HG03280 (cell line): ENCODE measurements around the gene INAFM2.

Source experiments
- ATAC-seq: cut with Tn5 transposase; IDR thresholded peaks from one replicate; pipeline ENCODE4 v1.9.1; 2021; ENCODE audit warnings: mild to moderate bottlenecking, moderate library complexity; ENCODE audit not compliant: unreplicated experiment

Gene INAFM2

GRCh38 chr15:40305281-40305680 lies 18.2 kb upstream of the INAFM2 start:
- ATAC-seq: no peak

- no peak for ATAC-seq
These were observed 17.1 kb upstream of the INAFM2 start for GRCh38 chr15:40306371-40306770.

DNA sequence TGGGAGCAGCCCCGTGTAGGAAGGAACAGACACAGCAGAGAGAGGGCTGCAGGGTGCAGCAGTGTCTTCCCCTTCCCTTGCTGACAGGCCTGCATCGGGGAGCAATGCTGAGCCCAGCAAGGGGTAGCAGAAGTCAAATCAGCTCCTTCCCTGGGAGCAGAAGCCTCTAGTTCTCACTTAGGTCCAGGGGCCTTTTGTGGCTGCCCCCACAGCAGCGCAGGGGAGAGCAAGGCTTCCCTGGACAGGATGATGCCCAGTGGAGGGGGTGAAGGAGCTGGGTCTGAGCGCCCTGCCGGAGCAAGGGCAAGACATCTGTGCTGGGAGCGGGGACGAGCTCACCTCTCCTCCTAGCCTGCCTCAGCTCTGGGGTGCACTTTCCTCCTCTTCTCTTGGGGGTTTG lies 16.6 kb upstream of the INAFM2 start:
- no peak for ATAC-seq

- peak; percentile 49 for ATAC-seq
These were observed 15.9 kb upstream of the INAFM2 start, which contains the start of gene PLCB2 for GRCh38 chr15:40307421-40308211. Gene PLCB2, minus strand, starts transcription at chr15:40307935. Its CDS starts 263 bp downstream, at chr15:40307672.

- ATAC-seq: no peak
These were observed 14.1 kb upstream of the INAFM2 start for GRCh38 chr15:40309344-40309862.

DNA sequence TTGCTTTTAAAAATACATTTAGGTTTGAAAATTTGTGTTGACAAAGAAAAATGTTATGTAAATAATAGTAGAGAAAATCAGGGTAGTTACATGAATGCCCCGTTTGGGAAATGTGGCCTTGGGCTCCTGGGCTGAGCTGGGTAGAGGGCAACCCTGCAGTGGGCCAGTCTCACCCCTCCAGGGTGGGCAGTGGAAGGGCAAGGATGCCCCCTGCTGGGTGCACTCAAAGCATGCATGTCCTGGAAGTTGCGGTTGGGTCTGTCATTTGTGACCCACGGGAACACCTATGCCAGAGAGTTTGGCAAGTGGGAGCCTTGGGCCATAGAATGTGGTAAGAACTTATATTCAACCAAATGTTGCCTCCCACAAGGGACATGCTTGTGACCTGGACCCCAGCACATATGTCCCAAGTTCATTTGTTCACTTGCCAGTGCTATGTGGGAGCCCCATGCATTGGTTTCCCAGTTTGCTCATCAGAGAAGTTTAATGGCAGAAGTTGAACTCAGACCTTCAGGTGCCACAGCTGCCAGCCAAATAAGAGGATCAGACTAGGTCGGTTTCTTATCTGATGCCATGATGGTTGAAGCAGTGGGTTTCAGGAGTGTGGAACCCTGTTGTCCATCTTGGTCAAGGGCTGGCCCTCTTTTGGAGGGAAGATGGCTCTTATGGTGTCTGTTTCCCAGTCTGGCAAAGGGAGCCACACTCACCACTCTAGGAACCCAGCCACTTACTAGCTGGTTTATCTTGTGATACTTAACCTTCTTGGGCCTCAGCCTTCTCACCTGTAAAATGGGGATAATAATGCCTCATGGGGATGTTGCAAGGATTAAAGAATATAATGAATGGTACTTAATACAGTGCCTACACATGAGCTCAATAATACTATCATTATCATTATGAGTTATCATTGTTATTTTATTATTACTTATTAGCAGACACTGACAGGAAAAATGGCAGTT lies 13.2 kb upstream of the INAFM2 start:
- no peak for ATAC-seq

GRCh38 chr15:40310993-40311392 lies 12.5 kb upstream of the INAFM2 start:
- no peak for ATAC-seq

DNA sequence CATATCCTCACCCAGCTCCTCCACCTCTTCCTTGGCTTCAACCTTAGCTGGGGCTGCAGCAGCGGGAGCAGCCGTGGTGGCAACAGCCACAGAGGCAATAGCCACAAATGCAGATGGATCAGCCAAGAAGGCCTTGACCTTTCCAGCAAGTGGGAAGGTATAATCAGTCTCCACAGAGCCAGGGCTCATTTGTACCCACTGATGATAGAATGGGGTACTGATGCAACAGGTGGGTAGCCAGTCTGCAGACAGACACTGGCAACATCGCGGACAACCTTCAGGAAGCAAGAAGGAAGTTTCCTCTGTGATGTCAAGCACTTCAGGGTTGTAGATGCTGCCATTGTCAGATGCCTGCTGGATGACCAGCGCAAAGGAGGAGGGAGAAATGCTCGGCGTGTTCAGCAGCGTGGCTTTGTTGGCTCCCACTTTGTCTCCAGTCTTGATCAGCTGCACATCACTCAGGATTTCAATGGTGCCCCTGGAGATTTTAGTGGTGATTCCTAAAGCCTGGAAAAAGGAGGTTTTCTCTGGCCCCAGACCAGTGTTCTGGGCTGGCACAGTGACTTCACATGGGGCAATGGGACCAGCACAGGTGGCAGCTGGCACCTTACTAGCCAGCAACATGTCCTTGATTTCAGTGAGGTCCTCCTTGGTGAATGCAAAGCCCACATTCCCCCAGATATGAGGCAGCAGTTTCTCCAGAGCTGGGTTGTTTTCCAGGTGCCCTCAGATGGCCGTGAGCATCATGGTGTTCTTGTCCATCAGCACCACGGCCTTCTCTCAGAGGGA lies 10.9 kb upstream of the INAFM2 start:
- no peak for ATAC-seq

- ATAC-seq: no peak
These were observed 9.7 kb upstream of the INAFM2 start for GRCh38 chr15:40313531-40314398.

DNA sequence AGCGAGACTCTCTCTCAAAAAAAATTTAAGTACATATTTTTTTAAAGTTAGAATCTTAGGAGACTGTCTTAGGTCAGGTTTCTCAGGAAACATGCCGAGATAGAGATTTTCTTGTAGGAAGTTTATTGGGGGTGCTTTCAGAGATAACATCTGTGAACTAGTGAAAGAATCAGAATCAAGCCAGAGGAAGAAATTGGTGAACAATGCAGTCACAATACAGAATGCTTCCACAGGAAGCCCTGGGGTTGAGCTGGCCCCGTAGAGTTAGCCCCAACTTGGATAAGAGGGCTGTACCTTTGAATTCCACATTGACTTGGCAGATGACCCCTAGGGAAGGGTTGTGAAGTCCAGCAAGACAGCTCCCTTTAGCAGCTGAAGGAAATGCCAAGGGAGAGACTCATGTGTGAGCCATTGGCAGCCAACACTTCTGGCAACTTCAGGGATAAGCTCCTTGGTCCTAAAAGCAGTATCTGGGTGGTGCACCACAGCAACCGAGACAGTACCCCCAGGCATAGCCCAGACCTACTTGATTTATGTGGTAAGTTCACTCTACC lies 8.7 kb upstream of the INAFM2 start:
- no peak for ATAC-seq

GRCh38 chr15:40316931-40317330 lies 6.6 kb upstream of the INAFM2 start:
- ATAC-seq: no peak

GRCh38 chr15:40317580-40317979 lies 5.9 kb upstream of the INAFM2 start:
- ATAC-seq: no peak

DNA sequence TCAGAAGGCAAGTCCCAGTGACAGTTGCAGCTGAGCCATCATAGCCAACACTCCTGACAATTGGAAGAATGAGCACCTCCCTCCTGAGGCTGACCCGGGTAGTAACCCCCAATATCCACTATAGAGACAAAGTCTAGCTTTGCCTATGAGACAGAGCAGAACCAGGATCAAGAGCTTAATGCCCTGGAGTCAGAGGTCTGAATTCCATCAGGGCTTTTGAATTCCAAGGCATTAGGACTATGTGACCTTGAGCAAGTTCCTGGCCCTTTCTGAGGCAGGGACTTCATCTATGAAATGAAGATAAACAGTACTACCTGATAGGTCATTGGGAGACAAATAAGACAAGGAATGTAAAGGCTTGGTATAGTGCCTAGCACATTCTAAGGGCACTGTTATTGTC lies 3.1 kb upstream of the INAFM2 start:
- ATAC-seq: no peak

GRCh38 chr15:40320931-40321371 lies 2.5 kb upstream of the INAFM2 start:
- ATAC-seq: peak; percentile 27

DNA sequence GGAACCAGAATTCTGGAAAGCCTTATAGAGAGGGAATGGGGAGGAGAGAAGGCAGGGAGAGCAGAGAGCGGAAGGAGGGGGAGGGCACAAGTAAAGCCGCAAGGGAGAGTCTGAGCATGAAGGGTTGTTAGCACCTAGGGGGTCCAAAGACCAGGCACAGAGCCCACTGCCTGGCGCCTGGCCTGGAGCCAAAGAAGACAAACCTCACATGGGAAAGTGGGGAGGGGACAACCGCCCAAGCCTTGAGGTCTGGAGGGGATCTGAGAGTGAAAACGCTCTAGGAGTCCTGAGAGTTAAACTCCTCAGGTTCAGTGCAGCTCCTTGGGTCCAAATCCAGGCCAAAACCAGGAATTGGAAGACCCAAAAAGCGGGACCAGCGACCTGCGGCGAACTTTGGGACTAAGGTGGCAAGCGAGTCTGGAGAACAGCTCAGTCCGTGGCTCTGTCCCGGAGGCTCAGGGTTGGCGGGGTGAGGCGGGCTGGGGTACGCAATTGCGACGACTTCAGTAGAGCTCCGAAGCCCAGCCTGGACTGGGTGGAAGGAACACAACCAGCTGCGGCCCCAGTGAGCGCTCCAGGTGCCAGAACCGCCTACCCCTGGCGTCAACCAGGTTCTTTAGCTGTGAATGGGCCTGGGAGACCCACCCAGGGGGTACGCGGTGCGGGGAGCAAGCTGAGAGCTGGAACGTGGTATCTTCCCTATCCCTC lies 807 bp upstream of the INAFM2 start:
- peak; percentile 2 for ATAC-seq

- ATAC-seq: no peak
These were observed 753 bp downstream of the INAFM2 start for GRCh38 chr15:40323953-40324937.

DNA sequence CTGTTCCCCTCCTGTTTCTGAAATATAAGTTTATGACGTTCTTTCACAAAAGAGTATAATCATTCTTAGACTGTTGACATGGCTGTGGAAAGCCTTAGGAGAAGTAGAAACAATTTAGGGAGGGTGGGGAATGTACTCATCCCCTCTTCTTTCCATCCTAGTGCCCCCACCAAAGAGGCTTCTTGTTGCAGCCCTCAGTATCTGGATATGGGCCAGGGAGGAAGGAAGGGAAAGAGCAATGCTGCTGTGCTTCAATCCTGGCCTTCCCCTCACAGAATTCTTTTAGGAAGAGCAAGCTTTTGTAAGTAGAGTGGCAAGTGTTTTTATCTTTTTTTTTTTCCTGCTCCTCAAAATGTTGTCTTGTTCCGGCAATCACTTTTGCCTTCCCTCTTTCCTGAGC lies 1.7 kb downstream of the INAFM2 start:
- no peak for ATAC-seq

DNA sequence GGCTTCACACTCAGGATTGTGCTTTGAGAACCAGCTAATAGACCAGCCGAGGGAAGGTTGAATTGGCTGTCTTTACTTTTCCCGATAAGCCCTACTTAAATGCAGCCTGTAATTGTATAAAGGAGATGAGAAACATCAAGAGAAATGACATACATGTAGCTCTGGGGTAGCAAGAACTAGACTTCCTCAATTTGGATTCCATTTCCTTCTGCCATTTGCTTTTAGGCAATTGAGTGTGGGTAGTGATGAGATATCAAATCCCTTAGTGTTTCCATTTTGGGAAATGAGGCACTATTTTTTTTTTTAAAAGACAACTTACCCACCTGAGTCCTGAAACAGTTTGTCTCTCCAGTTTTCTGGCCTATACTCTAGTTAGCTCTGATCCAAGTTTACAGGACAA lies 2.2 kb downstream of the INAFM2 start:
- no peak for ATAC-seq
